Fibroblast of peridontal ligament (primary cell): ENCODE measurements around the gene CAMK2D.

ENCODE experiments used
- DNase-seq: peaks from one replicate; pipeline ENCODE4 v3.0.0-alpha.2; 2010; ENCODE audit errors: extremely low read depth

CAMK2D gene

GRCh38 chr4:113763029-113763285, 1.4 kb upstream of the CAMK2D start:
- DNase-seq, result no peak

- peak; percentile 100 for DNase-seq
Observed at GRCh38 chr4:113762186-113763028, 869 bp upstream of the CAMK2D start.

- DNase-seq, result peak; percentile 77
Observed at GRCh38 chr4:113760795-113761619, 531 bp downstream of the CAMK2D start.

- peak; percentile 71 for DNase-seq
Observed at GRCh38 chr4:113760094-113760794, 1.3 kb downstream of the CAMK2D start.

- DNase-seq, result no peak
Observed at GRCh38 chr4:113759696-113760093, 1.8 kb downstream of the CAMK2D start.

- DNase-seq, result peak; percentile 73
Observed at GRCh38 chr4:113758372-113758771, 3.2 kb downstream of the CAMK2D start.

- no peak for DNase-seq
Observed at GRCh38 chr4:113757486-113757885, 4.1 kb downstream of the CAMK2D start.

- peak; percentile 65 for DNase-seq
Observed at GRCh38 chr4:113756005-113756410, 5.5 kb downstream of the CAMK2D start.

- DNase-seq, result no peak
Observed at GRCh38 chr4:113750734-113751133, 10.8 kb downstream of the CAMK2D start.

GRCh38 chr4:113750296-113750695, 11.2 kb downstream of the CAMK2D start:
- DNase-seq, result no peak

GRCh38 chr4:113749178-113749577, 12.4 kb downstream of the CAMK2D start:
- DNase-seq, result no peak

- DNase-seq, result no peak
Observed at GRCh38 chr4:113747949-113748348, 13.6 kb downstream of the CAMK2D start.

- no peak for DNase-seq
Observed at GRCh38 chr4:113745711-113746110, 15.8 kb downstream of the CAMK2D start.

GRCh38 chr4:113744667-113745240, 16.8 kb downstream of the CAMK2D start:
- DNase-seq, result no peak

- no peak for DNase-seq
Observed at GRCh38 chr4:113743690-113744089, 17.8 kb downstream of the CAMK2D start.

GRCh38 chr4:113742643-113743042, 18.9 kb downstream of the CAMK2D start:
- no peak for DNase-seq

- DNase-seq, result no peak
Observed at GRCh38 chr4:113741956-113742355, 19.6 kb downstream of the CAMK2D start.

GRCh38 chr4:113740857-113741379, 20.6 kb downstream of the CAMK2D start:
- DNase-seq, result no peak

GRCh38 chr4:113739197-113739596, 22.3 kb downstream of the CAMK2D start:
- no peak for DNase-seq

GRCh38 chr4:113738251-113738650, 23.3 kb downstream of the CAMK2D start:
- DNase-seq, result peak; percentile 88

- no peak for DNase-seq
Observed at GRCh38 chr4:113733685-113734084, 27.9 kb downstream of the CAMK2D start.

- DNase-seq, result no peak
Observed at GRCh38 chr4:113732967-113733527, 28.5 kb downstream of the CAMK2D start.
